CD4-positive, alpha-beta T cell (primary cell): Measurements from ENCODE around the gene SLC8A2. TPM values are rescaled to one million over a fixed set of nuclear protein-coding genes. Genes with fewer than 3 reads are reported as not detected.

Source experiments
- ATAC-seq: fragments of 200-7000 bp; cut with Tn5 transposase; one replicate; pipeline ENCODE4 v1.10.0; 2022; ENCODE audit warnings: mild to moderate bottlenecking; ENCODE audit not compliant: poor library complexity
- CTCF ChIA-PET: fragments of 350-600 bp; sonication (Branson Sonifier 250); formaldehyde crosslinking; loops from one replicate; lab custom pipeline; 2021; ENCODE audit warnings: antibody characterized with exemption, inconsistent platforms; lab: Charles Lee
- POLR2A ChIA-PET: fragments of 350-600 bp; sonication (Branson Sonifier 250); formaldehyde crosslinking; loops from one replicate; lab custom pipeline; 2021; ENCODE audit warnings: antibody characterized with exemption, inconsistent platforms; lab: Charles Lee
- DNase-seq, 14 experiments: peaks; one replicate each; pipeline ENCODE4 v3.0.0-alpha.2; 2013 to 2020; ENCODE audit warnings: mixed read lengths in 2 of 14
- H3K27ac ChIP-seq, 2 donors: one replicate each; pipeline versions ENCODE4 v1.5.1 to v1.7.0; 2013; ENCODE audit warnings: low read length in 2 of 2, low read depth in 1 of 2, mild to moderate bottlenecking in 1 of 2
- H3K27me3 ChIP-seq, 2 experiments: 1 replicate in 1 of 2; 2 replicates in 1 of 2; pipeline versions ENCODE4 v1.6.1 to v1.7.0; 2013; ENCODE audit warnings: low read length in 2 of 2, control low read depth in 1 of 2, mild to moderate bottlenecking in 1 of 2, moderate library complexity in 1 of 2; ENCODE audit not compliant: insufficient read depth in 2 of 2, control insufficient read depth in 1 of 2
- H3K36me3 ChIP-seq: one replicate; pipeline ENCODE4 v1.6.1; 2013; ENCODE audit warnings: low read length, control low read depth; ENCODE audit not compliant: insufficient read depth
- H3K4me1 ChIP-seq: one replicate; pipeline ENCODE4 v1.6.1; 2013; ENCODE audit warnings: low read length, control low read depth; ENCODE audit not compliant: insufficient read depth
- H3K4me3 ChIP-seq: one replicate; pipeline ENCODE4 v1.5.1; 2013; ENCODE audit warnings: mild to moderate bottlenecking, low read length, moderate library complexity
- H3K9me3 ChIP-seq, 2 experiments: 1 replicate in 1 of 2; 2 replicates in 1 of 2; pipeline versions ENCODE4 v1.6.1 to v1.7.0; 2013; ENCODE audit warnings: low read length in 2 of 2, mild to moderate bottlenecking in 2 of 2, control low read depth in 1 of 2, moderate library complexity in 1 of 2; ENCODE audit not compliant: control insufficient read depth in 1 of 2, insufficient read depth in 1 of 2
- H3K27ac Mint-ChIP-seq: one replicate; pipeline ENCODE4 v1.8.0; 2020; ENCODE audit warnings: mixed read lengths
- H3K27me3 Mint-ChIP-seq: one replicate; pipeline ENCODE4 v1.8.0; 2021; ENCODE audit warnings: mixed read lengths
- H3K36me3 Mint-ChIP-seq: one replicate; pipeline ENCODE4 v1.8.0; 2021; ENCODE audit warnings: low read depth, mixed read lengths
- H3K4me1 Mint-ChIP-seq: one replicate; pipeline ENCODE4 v1.8.0; 2021; ENCODE audit warnings: low read depth, mixed read lengths
- H3K4me3 Mint-ChIP-seq: one replicate; pipeline ENCODE4 v1.8.0; 2020; ENCODE audit warnings: mild to moderate bottlenecking, mixed read lengths
- H3K9me3 Mint-ChIP-seq: one replicate; pipeline ENCODE4 v1.8.0; 2020; ENCODE audit warnings: mixed read lengths
- CTCF ChIP-seq: fragments of 200-600 bp; IDR thresholded peaks from one replicate; pipeline ENCODE4 v1.8.0; 2022; ENCODE audit warnings: antibody characterized with exemption, mild to moderate bottlenecking
- intact Hi-C, 2 experiments: fragments of 100-400 bp; cut with DNase I in 1 of 2; cut with micrococcal nuclease in 1 of 2; formaldehyde crosslinking; loops; one replicate each; pipeline versions ENCODE4 v1.15.1 to v1.9.0; 2023 to 2025; cut with DNase I, micrococcal nuclease
- total RNA-seq, 174 experiments: library from RNA in 2 of 174; stranded (reverse) in 2 of 174; gene quantifications; one replicate each; pipeline ENCODE4 v1.2.3 and lab custom pipeline; 2021 to 2026

Gene SLC8A2
- total RNA-seq, 2 experiments from 2014 or later: not detected

DNA sequence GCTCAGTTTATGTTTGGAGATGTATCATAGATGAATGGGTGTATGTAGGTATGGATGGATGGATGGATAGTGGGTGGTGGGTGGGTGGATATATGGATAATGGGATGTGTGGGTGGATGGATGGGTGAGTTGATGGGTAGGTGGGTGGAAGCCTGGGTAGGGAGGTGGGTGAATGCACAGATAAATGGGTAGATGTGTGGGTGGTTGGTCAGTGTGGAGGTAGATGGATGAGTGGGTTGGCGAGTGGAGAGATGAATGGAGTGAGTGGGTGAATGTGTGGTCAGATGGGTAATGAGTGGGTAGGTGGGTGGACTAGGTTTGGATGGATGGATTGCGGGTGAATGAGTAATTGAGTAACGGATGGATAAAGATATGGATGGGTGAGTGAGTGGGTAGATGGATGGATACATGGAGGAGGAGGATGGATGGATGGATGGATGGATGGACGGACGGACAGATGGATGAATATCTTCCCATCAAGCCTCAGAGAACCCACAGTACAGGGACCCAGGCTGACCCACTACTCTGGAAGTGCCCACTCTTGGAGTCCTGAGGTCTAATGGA, 65.8 kb downstream of the SLC8A2 start:
- Mint-ChIP-seq H3K4me1 (no peaks in the 10 kb centered on the region), H3K9me3 (no peaks in the 10 kb centered on the region), H3K36me3 (no peaks in the 10 kb centered on the region), H3K4me3 (no peak overlapping the region), H3K27me3 (peaks cover 64% of the 10 kb centered on the region), H3K27ac (no peak overlapping the region)
- no peak for DNase-seq
- intact Hi-C loops: no loop called here
- Histone ChIP-seq H3K27me3 (peaks cover 24 to 34% of the 10 kb centered on the region in 2 experiments), H3K9me3 (peaks cover 0 to 18% of the 10 kb centered on the region in 2 experiments), H3K27ac (no peak overlapping the region), H3K4me1 (no peaks in the 10 kb centered on the region), H3K36me3 (no peaks in the 10 kb centered on the region), H3K4me3 (no peak overlapping the region)
- CTCF ChIA-PET: no interaction called here
- POLR2A ChIA-PET: no interaction called here
- no peak for ATAC-seq
- TF ChIP-seq CTCF: no peak

GRCh38 chr19:47405197-47405550, 66.5 kb downstream of the SLC8A2 start:
- ATAC-seq: no peak
- CTCF ChIA-PET: no interaction called here
- POLR2A ChIA-PET: no interaction called here
- peaks cover 66% of the 10 kb centered on the region for H3K27me3 Mint-ChIP-seq
- H3K27ac ChIP-seq: no peak overlapping the region
- H3K27me3 ChIP-seq: peaks cover 24 to 34% of the 10 kb centered on the region in 2 experiments
- H3K9me3 ChIP-seq: peaks cover 0 to 18% of the 10 kb centered on the region in 2 experiments
- H3K9me3 Mint-ChIP-seq: no peaks in the 10 kb centered on the region
- H3K36me3 ChIP-seq: no peaks in the 10 kb centered on the region
- no peak overlapping the region for H3K4me3 ChIP-seq
- no peaks in the 10 kb centered on the region for H3K36me3 Mint-ChIP-seq
- no peaks in the 10 kb centered on the region for H3K4me1 ChIP-seq
- intact Hi-C loops: no loop called here
- H3K27ac Mint-ChIP-seq: no peak overlapping the region
- no peak overlapping the region for H3K4me3 Mint-ChIP-seq
- TF ChIP-seq CTCF: no peak
- no peak for DNase-seq
- H3K4me1 Mint-ChIP-seq: no peaks in the 10 kb centered on the region

DNA sequence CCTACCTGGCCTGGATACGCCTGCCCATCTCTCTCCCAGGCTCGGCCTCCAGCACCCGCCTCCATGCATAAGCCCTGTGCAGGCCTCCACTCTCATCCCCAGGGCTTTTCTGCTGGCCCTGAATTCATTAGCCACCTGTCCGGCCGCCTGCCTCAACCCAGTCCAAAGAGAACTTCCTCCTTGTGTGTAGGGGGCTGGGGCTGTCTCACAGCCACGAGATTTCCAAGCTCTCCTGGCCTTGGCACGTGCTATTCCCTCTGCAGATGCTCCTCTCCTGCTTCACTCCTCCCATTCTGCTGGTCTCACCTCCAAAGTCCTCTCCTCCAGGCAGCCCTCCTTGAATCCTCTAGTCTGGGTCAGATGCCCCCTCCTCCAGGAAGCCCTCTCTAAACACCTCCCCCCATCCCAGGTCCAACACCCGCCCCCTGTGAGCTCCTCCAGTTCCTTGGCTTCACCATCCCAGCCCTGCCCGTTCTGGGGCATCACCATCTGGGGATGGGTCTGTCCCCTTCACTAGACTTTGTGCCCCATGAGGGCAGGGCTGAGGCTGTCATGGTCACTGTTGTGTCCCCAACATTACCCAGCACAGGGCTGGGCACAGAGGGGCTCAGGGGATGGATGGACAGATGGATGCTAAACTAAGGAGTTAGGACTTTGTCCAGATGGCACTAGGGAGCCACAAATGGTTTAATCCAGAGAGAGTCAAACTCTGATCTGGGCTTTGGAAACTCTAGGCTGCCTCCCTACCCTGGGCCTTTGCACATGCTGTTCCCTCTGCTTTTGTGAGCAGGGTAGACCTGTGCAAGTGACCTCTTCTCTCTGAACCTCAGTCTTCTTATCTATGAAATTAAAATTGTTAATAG, 67.1 kb downstream of the SLC8A2 start:
- no peaks in the 10 kb centered on the region for H3K36me3 Mint-ChIP-seq
- no peak overlapping the region for H3K27ac ChIP-seq
- H3K9me3 ChIP-seq: peaks cover 0 to 18% of the 10 kb centered on the region in 2 experiments
- H3K36me3 ChIP-seq: no peaks in the 10 kb centered on the region
- CTCF ChIA-PET: no interaction called here
- peaks cover 66% of the 10 kb centered on the region for H3K27me3 Mint-ChIP-seq
- peaks cover 24 to 34% of the 10 kb centered on the region in 2 experiments for H3K27me3 ChIP-seq
- no peak for DNase-seq
- intact Hi-C loops: no loop called here
- TF ChIP-seq CTCF: no peak
- H3K4me1 Mint-ChIP-seq: no peaks in the 10 kb centered on the region
- POLR2A ChIA-PET: no interaction called here
- no peak overlapping the region for H3K4me3 ChIP-seq
- no peak for ATAC-seq
- H3K4me1 ChIP-seq: no peaks in the 10 kb centered on the region
- no peak overlapping the region for H3K4me3 Mint-ChIP-seq
- H3K27ac Mint-ChIP-seq: no peak overlapping the region
- H3K9me3 Mint-ChIP-seq: no peaks in the 10 kb centered on the region
